ENCODE data around the gene TXNRD2. TPM values are rescaled to one million over a fixed set of nuclear protein-coding genes. Genes with fewer than 3 reads are reported as not detected.
A peak's percentile ranks its signal among the peaks of the same experiment; 100 is the strongest.

Gene TXNRD2
- total RNA-seq, 2 experiments from 2014 or later = 24.7 to 28.9 TPM

DNA sequence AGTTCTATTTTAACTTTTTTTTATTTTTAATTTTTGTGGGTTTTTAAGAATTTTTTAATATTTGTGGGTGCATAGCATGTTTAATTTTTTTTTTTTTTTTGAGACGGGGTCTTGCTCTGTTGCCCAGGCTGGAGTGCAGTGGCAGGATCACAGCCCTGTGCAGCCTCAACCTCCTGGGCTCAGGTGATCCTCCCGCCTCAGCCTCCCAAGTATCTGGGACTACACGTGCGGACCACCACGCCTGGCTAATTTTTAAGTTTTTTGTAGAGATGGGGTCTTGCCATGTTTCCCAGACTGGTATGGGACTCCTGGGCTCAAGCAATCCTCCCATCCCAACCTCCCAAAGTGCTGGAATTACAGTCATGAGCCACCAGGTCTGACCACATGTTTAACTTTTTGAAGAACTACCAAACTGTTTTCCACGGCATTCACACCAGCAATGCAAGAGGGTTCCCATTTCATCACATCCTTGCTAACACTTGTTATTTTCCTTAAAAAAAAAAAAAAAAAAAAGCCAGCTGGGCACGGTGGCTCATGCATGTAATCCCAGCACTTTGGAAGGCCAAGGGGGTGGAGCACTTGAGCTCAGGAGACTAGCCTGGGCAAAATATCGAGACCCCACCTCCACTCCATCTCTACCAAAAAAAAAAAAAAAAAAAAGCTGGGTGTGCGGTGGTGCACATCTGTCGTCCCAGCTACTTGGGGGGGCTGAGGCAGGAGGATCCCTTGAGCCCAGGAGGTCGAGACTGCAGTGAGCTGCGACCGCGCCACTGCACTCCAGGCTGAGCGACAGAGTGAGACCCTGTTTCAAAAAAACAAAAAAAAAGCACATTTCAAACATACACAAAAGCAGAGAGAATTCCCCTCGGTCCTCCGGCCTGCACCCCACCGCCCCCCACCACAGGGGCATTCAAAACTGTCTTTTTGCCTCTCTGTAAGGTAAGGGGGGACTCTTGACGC, 16.7 kb upstream of the TXNRD2 start:
- Histone ChIP-seq H3K79me2 (ENCODE audit: insufficient read depth, low read depth, low read length) (no peaks in the 10 kb centered on the region), H3K9me2 (ENCODE audit: insufficient read depth, low read length) (no peaks in the 10 kb centered on the region), H2AFZ (ENCODE audit: low read length) (no peak overlapping the region), H3K4me2 (ENCODE audit: low read length) (no peak overlapping the region), H3K4me3 (ENCODE audit: low read depth, low read length, poor library complexity, severe bottlenecking) (no peak overlapping the region), H3K36me3 (ENCODE audit: insufficient read depth, low read length) (peaks cover 18% of the 10 kb centered on the region; the same call in 1 of the 2 replicates), H3K27ac (ENCODE audit: low read depth, low read length, poor library complexity, severe bottlenecking) (no peak overlapping the region), H4K20me1 (ENCODE audit: insufficient read depth, low read length) (no peaks in the 10 kb centered on the region), H3K9me3 (ENCODE audit: low read length) (no peaks in the 10 kb centered on the region), H3K4me1 (ENCODE audit: insufficient read depth, low read length, poor library complexity, severe bottlenecking) (peaks cover 12% of the 10 kb centered on the region)
- ChIA-PET CTCF (ENCODE audit: unreplicated experiment) (interaction anchor here (0.6 kb wide), 2 partner anchors 16 to 545 kb away, joined by 3 read pairs; no protein-coding TSS in a partner anchor), POLR2A (interaction anchor here (0.6 to 0.8 kb wide), 5 partner anchors 172 to 783 kb away, joined by 3 to 5 read pairs (median 3); no protein-coding TSS in a partner anchor)
- no peak for DNase-seq (ENCODE audit: low spot score)
- intact Hi-C loops (cut with micrococcal nuclease; ENCODE audit: unreplicated experiment) = no loop called here
- BruUV-seq (replicated peaks) = no TSS peak
- TF ChIP-seq, protein P1, sequence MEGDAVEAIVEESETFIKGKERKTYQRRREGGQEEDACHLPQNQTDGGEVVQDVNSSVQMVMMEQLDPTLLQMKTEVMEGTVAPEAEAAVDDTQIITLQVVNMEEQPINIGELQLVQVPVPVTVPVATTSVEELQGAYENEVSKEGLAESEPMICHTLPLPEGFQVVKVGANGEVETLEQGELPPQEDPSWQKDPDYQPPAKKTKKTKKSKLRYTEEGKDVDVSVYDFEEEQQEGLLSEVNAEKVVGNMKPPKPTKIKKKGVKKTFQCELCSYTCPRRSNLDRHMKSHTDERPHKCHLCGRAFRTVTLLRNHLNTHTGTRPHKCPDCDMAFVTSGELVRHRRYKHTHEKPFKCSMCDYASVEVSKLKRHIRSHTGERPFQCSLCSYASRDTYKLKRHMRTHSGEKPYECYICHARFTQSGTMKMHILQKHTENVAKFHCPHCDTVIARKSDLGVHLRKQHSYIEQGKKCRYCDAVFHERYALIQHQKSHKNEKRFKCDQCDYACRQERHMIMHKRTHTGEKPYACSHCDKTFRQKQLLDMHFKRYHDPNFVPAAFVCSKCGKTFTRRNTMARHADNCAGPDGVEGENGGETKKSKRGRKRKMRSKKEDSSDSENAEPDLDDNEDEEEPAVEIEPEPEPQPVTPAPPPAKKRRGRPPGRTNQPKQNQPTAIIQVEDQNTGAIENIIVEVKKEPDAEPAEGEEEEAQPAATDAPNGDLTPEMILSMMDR (conservative IDR thresholded peaks at IDR 0.05; ENCODE audit: low read length) = no peak
- TF ChIP-seq EZH2phosphoT487 (IDR thresholded peaks at IDR 0.05; ENCODE audit: borderline replicate concordance, low read depth, low read length) = no peak

DNA sequence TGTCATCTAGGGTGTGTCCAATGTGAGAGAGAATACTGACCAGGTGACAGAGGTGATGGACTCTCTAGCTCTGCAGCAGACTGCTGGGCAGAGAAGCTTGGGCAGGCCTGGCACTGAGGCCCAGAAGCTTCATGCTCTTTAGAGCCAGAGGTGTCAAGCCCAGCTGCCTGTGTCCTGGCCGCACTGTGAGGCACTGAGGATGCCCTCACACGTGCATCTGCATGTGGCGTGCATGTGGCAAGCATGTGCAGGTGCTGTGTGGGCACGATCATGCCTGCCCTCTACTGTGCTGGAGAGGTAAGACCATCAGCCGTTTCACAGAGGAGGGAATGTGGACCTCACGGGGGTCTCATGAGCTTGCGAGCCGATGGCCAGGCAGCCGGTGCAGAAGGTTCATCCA, 15.8 kb upstream of the TXNRD2 start:
- no peak for DNase-seq (ENCODE audit: low spot score)
- Histone ChIP-seq H3K4me1 (ENCODE audit: insufficient read depth, low read length, poor library complexity, severe bottlenecking) (peaks cover 9% of the 10 kb centered on the region), H3K79me2 (ENCODE audit: insufficient read depth, low read depth, low read length) (no peaks in the 10 kb centered on the region), H3K4me2 (ENCODE audit: low read length) (no peak overlapping the region), H2AFZ (ENCODE audit: low read length) (no peak overlapping the region), H3K4me3 (ENCODE audit: low read depth, low read length, poor library complexity, severe bottlenecking) (no peak overlapping the region), H3K9me2 (ENCODE audit: insufficient read depth, low read length) (no peaks in the 10 kb centered on the region), H3K36me3 (ENCODE audit: insufficient read depth, low read length) (peaks cover 13% of the 10 kb centered on the region; the same call in 1 of the 2 replicates), H4K20me1 (ENCODE audit: insufficient read depth, low read length) (no peaks in the 10 kb centered on the region), H3K9me3 (ENCODE audit: low read length) (no peaks in the 10 kb centered on the region), H3K27ac (ENCODE audit: low read depth, low read length, poor library complexity, severe bottlenecking) (no peak overlapping the region)
- POLR2A ChIA-PET = interaction anchor here (0.5 kb wide), 1 partner anchor 164 kb away, joined by 3 read pairs; no protein-coding TSS in a partner anchor
- no peak for TF ChIP-seq EZH2phosphoT487 (IDR thresholded peaks at IDR 0.05; ENCODE audit: borderline replicate concordance, low read depth, low read length)
- TF ChIP-seq, protein P1 (conservative IDR thresholded peaks at IDR 0.05; ENCODE audit: low read length) = peak; percentile 57
- intact Hi-C loops (cut with micrococcal nuclease; ENCODE audit: unreplicated experiment) = no loop called here
- BruUV-seq (replicated peaks) = no TSS peak
- CTCF ChIA-PET (ENCODE audit: unreplicated experiment) = interaction anchor here (0.5 kb wide), 1 partner anchor 896 kb away, joined by 3 read pairs; no protein-coding TSS in a partner anchor

Measured in OCI-LY7 (cell line).